ENCODE measurements around the gene SCARF2.

DNA sequence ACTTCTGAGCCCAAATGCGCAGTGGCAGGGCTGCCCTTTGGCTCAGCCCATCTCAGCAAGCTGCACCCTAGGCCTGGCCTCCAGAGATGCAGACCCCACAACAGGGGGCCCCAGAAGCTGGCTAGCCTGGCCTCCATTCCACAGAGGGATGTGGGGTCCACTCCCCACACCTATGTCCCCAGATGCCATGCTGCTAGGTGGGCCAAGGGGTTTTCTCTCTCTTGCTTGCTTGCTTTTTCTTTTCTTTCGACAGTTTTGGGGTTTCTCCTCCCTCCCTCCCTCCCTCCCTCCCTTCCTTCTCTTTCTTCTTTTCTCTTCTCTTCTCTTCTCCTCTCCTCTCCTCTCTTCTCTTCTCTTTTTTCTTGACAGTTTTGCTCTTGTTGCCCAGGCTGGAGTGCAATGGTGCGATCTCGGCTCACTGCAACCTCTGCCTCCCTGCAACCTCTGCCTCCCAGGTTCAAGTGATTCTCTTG, 9.6 kb downstream of the SCARF2 start:
- TF ChIP-seq POLR2A (IDR thresholded peaks at IDR 0.05; ENCODE audit: low read length), result no peak
- no peak for TF ChIP-seq CTCF (IDR thresholded peaks at IDR 0.05)
- no peak for TF ChIP-seq PHF8 (IDR thresholded peaks at IDR 0.05; ENCODE audit: borderline replicate concordance, low read depth)
- TF ChIP-seq CHD4 (IDR thresholded peaks at IDR 0.05; ENCODE audit: borderline replicate concordance), result no peak
- TF ChIP-seq CEBPB (IDR thresholded peaks at IDR 0.05), result no peak
- TF ChIP-seq, protein P1, sequence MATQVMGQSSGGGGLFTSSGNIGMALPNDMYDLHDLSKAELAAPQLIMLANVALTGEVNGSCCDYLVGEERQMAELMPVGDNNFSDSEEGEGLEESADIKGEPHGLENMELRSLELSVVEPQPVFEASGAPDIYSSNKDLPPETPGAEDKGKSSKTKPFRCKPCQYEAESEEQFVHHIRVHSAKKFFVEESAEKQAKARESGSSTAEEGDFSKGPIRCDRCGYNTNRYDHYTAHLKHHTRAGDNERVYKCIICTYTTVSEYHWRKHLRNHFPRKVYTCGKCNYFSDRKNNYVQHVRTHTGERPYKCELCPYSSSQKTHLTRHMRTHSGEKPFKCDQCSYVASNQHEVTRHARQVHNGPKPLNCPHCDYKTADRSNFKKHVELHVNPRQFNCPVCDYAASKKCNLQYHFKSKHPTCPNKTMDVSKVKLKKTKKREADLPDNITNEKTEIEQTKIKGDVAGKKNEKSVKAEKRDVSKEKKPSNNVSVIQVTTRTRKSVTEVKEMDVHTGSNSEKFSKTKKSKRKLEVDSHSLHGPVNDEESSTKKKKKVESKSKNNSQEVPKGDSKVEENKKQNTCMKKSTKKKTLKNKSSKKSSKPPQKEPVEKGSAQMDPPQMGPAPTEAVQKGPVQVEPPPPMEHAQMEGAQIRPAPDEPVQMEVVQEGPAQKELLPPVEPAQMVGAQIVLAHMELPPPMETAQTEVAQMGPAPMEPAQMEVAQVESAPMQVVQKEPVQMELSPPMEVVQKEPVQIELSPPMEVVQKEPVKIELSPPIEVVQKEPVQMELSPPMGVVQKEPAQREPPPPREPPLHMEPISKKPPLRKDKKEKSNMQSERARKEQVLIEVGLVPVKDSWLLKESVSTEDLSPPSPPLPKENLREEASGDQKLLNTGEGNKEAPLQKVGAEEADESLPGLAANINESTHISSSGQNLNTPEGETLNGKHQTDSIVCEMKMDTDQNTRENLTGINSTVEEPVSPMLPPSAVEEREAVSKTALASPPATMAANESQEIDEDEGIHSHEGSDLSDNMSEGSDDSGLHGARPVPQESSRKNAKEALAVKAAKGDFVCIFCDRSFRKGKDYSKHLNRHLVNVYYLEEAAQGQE (IDR thresholded peaks at IDR 0.05), result no peak
- TF ChIP-seq RFX5 (IDR thresholded peaks at IDR 0.05), result no peak
- TF ChIP-seq BHLHE40 (IDR thresholded peaks at IDR 0.05; ENCODE audit: low read depth, low read length), result no peak
